Measurements from ENCODE around the gene CMTR2. TPM values are rescaled to one million over a fixed set of nuclear protein-coding genes. Genes with fewer than 3 reads are reported as not detected.

The CMTR2 gene
- total RNA-seq, 2 experiments from 2014 or later, result 16.1 to 20.8 TPM

- no peak for DNase-seq
- Mint-ChIP-seq H3K9me3 (ENCODE audit: low read depth) (no peaks in the 10 kb centered on the region), H3K4me3 (no peak overlapping the region), H3K4me1 (no peaks in the 10 kb centered on the region), H3K36me3 (no peaks in the 10 kb centered on the region), H3K27ac (no peak overlapping the region), H3K27me3 (peaks cover 42% of the 10 kb centered on the region)
- no peak for ATAC-seq
- CTCF ChIA-PET, result no interaction called here
Measured at GRCh38 chr16:71259086-71259485, 30.1 kb downstream of the CMTR2 start.

GRCh38 chr16:71258372-71258771 is 30.8 kb downstream of the CMTR2 start:
- CTCF ChIA-PET, result no interaction called here
- Mint-ChIP-seq H3K36me3 (no peaks in the 10 kb centered on the region), H3K27ac (no peak overlapping the region), H3K9me3 (ENCODE audit: low read depth) (no peaks in the 10 kb centered on the region), H3K4me1 (no peaks in the 10 kb centered on the region), H3K27me3 (peaks cover 39% of the 10 kb centered on the region), H3K4me3 (no peak overlapping the region)
- DNase-seq, result no peak
- no peak for ATAC-seq

DNA sequence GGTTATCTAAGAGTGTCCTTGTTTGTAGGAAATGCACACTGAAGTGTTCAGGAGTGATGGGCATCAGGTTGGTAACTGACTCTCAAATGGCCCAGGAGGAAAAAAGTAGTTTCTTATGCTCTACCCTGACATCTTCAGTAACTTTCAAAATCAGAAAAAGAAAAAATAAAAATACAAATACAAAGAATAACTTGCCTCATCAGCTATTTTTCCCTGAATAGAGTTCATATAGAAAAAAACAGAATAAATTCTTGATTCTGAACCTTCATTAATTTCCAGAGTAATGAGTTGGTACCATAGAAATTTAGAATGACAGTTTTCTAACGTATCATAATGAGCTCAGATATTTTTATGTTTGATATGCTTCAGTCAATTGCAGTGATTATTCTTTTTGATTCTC is 31.4 kb downstream of the CMTR2 start:
- CTCF ChIA-PET, result no interaction called here
- H3K36me3 Mint-ChIP-seq, result no peaks in the 10 kb centered on the region
- H3K27ac Mint-ChIP-seq, result no peak overlapping the region
- no peaks in the 10 kb centered on the region for H3K4me1 Mint-ChIP-seq
- H3K27me3 Mint-ChIP-seq, result peaks cover 37% of the 10 kb centered on the region
- no peaks in the 10 kb centered on the region for H3K9me3 Mint-ChIP-seq (ENCODE audit: low read depth)
- ATAC-seq, result no peak
- no peak overlapping the region for H3K4me3 Mint-ChIP-seq
- no peak for DNase-seq

DNA sequence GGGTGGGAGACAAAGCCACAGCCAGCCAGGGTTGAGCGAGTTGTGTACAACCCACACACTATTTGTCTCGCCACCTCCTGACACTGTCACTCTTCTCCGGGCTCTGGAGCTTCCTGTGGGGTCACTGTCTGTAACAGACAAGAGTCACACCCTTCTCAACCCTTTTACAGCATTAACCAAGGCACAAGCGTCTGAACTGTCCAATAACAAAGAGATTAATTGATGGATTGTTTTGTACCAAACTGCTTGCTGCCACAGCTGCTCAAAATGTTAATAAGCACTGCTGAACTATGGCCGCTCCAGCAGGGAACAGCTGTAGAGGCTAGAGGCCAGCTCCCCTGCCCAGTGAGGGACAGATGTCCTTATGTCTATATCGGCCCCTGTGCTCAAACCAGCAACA is 33.5 kb downstream of the CMTR2 start:
- CTCF ChIA-PET, result interaction anchor here (0.5 to 1.3 kb wide), 2 partner anchors 56 to 279 kb away, joined by 3 read pairs; no protein-coding TSS in a partner anchor
- H3K27ac Mint-ChIP-seq, result no peak overlapping the region
- DNase-seq (no peak), ATAC-seq (no peak)
- H3K4me3 Mint-ChIP-seq, result no peak overlapping the region
- H3K4me1 Mint-ChIP-seq, result no peaks in the 10 kb centered on the region
- H3K36me3 Mint-ChIP-seq, result no peaks in the 10 kb centered on the region
- peaks cover 33% of the 10 kb centered on the region for H3K27me3 Mint-ChIP-seq
- no peaks in the 10 kb centered on the region for H3K9me3 Mint-ChIP-seq (ENCODE audit: low read depth)

- ATAC-seq (no peak), DNase-seq (no peak)
- peaks cover 29% of the 10 kb centered on the region for H3K27me3 Mint-ChIP-seq
- H3K4me1 Mint-ChIP-seq, result no peaks in the 10 kb centered on the region
- CTCF ChIA-PET, result no interaction called here
- H3K9me3 Mint-ChIP-seq (ENCODE audit: low read depth), result no peaks in the 10 kb centered on the region
- H3K27ac Mint-ChIP-seq, result no peak overlapping the region
- no peaks in the 10 kb centered on the region for H3K36me3 Mint-ChIP-seq
- no peak overlapping the region for H3K4me3 Mint-ChIP-seq
Measured at GRCh38 chr16:71254832-71255525, 34.2 kb downstream of the CMTR2 start.

GRCh38 chr16:71250461-71251235 is 38.6 kb downstream of the CMTR2 start:
- no peaks in the 10 kb centered on the region for H3K36me3 Mint-ChIP-seq
- no peak overlapping the region for H3K27ac Mint-ChIP-seq
- ATAC-seq (no peak), DNase-seq (no peak)
- no peaks in the 10 kb centered on the region for H3K9me3 Mint-ChIP-seq (ENCODE audit: low read depth)
- no peak overlapping the region for H3K4me3 Mint-ChIP-seq
- peaks cover 5% of the 10 kb centered on the region for H3K27me3 Mint-ChIP-seq
- CTCF ChIA-PET, result no interaction called here
- H3K4me1 Mint-ChIP-seq, result no peaks in the 10 kb centered on the region

DNA sequence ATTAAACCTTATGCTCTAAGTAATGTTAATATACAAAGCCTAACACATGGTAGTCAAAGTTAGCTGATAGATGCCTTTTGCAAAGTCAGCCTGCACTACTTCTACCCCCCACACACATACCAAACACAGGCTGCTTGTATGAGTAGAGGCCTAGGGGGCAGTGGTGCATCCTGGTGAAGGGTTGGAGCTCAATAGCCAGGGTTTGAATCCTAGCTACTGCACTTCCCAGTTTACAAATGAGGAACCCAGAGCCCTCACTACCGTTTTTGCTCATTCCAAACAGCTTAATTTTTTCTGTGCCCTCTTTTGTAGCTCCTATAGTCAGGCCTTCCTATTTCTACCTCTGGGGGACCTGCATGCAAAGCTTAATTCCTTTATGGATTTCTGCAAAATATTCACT is 39.8 kb downstream of the CMTR2 start:
- H3K4me3 Mint-ChIP-seq, result no peak overlapping the region
- ATAC-seq, result no peak
- no peaks in the 10 kb centered on the region for H3K9me3 Mint-ChIP-seq (ENCODE audit: low read depth)
- H3K27me3 Mint-ChIP-seq, result no peaks in the 10 kb centered on the region
- H3K36me3 Mint-ChIP-seq, result no peaks in the 10 kb centered on the region
- CTCF ChIA-PET, result interaction anchor here (1.3 kb wide), 1 partner anchor 12 kb away, joined by 4 read pairs; no protein-coding TSS in a partner anchor
- DNase-seq, result no peak
- H3K27ac Mint-ChIP-seq, result no peak overlapping the region
- no peaks in the 10 kb centered on the region for H3K4me1 Mint-ChIP-seq

DNA sequence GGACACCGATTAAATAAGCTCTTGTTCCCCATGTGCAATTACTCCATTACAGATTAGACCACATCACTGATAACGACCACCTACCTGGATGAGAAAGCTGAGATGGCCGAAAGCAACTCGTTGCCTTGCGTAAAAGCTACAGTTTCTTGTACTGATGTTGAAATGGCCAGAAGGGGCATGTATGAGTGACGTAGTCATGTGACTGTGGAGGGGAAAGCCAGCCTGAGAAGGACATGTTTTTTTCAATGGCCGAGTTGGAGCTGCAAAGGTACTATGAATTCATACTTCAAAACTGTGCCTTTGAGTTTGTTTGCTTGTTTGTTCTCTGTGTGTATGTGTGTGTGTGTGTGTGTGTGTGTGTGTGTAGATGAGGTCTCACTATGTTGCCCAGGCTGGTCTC is 41.7 kb downstream of the CMTR2 start:
- ATAC-seq (no peak), DNase-seq (no peak)
- CTCF ChIA-PET, result interaction anchor here (1.0 to 1.6 kb wide), 2 partner anchors 64 to 72 kb away, joined by 3 read pairs; no protein-coding TSS in a partner anchor
- H3K27me3 Mint-ChIP-seq, result no peaks in the 10 kb centered on the region
- H3K36me3 Mint-ChIP-seq, result no peaks in the 10 kb centered on the region
- no peaks in the 10 kb centered on the region for H3K9me3 Mint-ChIP-seq (ENCODE audit: low read depth)
- H3K4me1 Mint-ChIP-seq, result no peaks in the 10 kb centered on the region
- no peak overlapping the region for H3K27ac Mint-ChIP-seq
- no peak overlapping the region for H3K4me3 Mint-ChIP-seq

GRCh38 chr16:71246309-71246708 is 42.9 kb downstream of the CMTR2 start:
- ATAC-seq (no peak), DNase-seq (no peak)
- no peak overlapping the region for H3K4me3 Mint-ChIP-seq
- no peaks in the 10 kb centered on the region for H3K27me3 Mint-ChIP-seq
- H3K27ac Mint-ChIP-seq, result no peak overlapping the region
- H3K9me3 Mint-ChIP-seq (ENCODE audit: low read depth), result no peaks in the 10 kb centered on the region
- H3K36me3 Mint-ChIP-seq, result no peaks in the 10 kb centered on the region
- CTCF ChIA-PET, result no interaction called here
- H3K4me1 Mint-ChIP-seq, result no peaks in the 10 kb centered on the region

DNA sequence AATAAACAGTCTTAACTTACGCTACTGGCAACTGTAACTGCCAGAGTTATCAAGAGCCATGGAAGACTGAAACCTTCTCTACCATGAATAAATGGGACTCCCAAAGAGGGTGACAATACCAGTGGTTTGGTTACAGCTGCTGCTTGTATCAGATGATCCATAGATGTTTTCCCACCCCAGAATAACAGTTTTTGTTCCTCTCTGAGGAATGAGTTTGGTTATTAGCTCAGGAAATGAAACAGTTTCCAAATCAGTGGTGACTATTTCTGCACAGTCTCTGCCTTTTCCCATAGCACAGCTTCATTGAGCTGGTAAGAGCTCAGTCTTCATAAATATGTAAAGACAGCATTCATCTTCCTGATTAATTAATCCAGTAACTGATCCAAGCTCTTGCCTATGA is 44.7 kb downstream of the CMTR2 start:
- Mint-ChIP-seq H3K36me3 (no peaks in the 10 kb centered on the region), H3K27me3 (no peaks in the 10 kb centered on the region), H3K4me1 (no peaks in the 10 kb centered on the region), H3K4me3 (no peak overlapping the region), H3K9me3 (ENCODE audit: low read depth) (no peaks in the 10 kb centered on the region), H3K27ac (no peak overlapping the region)
- no peak for DNase-seq
- CTCF ChIA-PET, result no interaction called here
- no peak for ATAC-seq

DNA sequence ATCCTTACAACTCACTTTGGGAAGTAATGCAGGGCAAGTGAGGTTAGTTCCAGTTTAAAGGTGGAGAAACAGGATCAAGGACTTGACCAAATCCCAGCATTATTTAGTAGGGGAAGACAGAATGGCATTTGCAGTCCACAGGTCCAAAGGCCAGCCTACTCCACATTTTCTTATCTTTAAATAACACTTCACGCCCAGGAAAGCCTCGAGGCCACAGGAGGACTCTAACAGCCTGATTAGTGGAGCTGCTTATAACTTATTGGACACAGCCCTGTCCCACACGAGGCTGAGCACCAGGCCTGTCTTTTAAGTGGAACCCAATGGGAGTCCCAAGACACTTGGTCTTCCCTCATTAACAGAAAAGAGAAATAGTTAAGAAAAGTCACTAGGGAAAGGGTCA is 46.6 kb downstream of the CMTR2 start:
- CTCF ChIA-PET, result no interaction called here
- Mint-ChIP-seq H3K4me1 (no peaks in the 10 kb centered on the region), H3K27ac (no peak overlapping the region), H3K36me3 (no peaks in the 10 kb centered on the region), H3K9me3 (ENCODE audit: low read depth) (no peaks in the 10 kb centered on the region), H3K4me3 (no peak overlapping the region), H3K27me3 (no peaks in the 10 kb centered on the region)
- DNase-seq, result no peak
- no peak for ATAC-seq

DNA sequence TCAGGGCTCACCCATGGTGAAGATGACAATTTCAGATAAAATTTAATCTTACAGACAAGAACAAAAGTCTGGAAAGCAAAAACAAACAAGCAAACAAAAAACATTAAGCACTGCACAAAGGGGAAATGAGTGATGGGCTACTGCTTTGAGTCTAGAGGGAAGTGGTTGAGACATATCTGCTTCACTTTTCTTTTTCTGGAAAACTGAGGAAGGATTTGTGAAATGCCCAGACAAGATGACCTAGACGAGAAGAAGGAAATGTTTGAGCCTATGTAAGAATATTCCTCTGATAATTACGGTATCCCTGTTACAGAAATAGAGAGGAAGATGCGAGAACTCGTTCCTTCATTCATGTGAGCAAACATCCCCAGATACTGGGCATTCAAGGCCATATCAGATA is 47.2 kb downstream of the CMTR2 start:
- no peak for DNase-seq
- CTCF ChIA-PET, result no interaction called here
- no peaks in the 10 kb centered on the region for H3K4me1 Mint-ChIP-seq
- no peaks in the 10 kb centered on the region for H3K36me3 Mint-ChIP-seq
- no peak overlapping the region for H3K4me3 Mint-ChIP-seq
- no peak overlapping the region for H3K27ac Mint-ChIP-seq
- H3K9me3 Mint-ChIP-seq (ENCODE audit: low read depth), result no peaks in the 10 kb centered on the region
- ATAC-seq, result no peak
- no peaks in the 10 kb centered on the region for H3K27me3 Mint-ChIP-seq

Measured in activated CD8-positive, alpha-beta memory T cell treated with anti-CD3 and anti-CD28 coated beads, Interleukin-2, amount 10 ng/mL, durations not matched to agents 7 days and 5 days (primary cell).